Urothelium cell line (cell line): ENCODE results near the gene COMMD10.

ENCODE experiments used
- DNase-seq: peaks from one replicate; pipeline ENCODE4 v3.0.0; 2011; ENCODE audit warnings: low spot score, mixed read lengths
- FAIRE-seq: peaks from 2 replicates; lab custom pipeline; 2011; peaks lifted over from hg19 to GRCh38; lab: Jason Lieb, UNC

COMMD10 gene

GRCh38 chr5:116281309-116281708 lies 196.5 kb downstream of the COMMD10 start:
- no peak for DNase-seq
- no peak for FAIRE-seq

GRCh38 chr5:116288524-116288923 lies 203.7 kb downstream of the COMMD10 start:
- FAIRE-seq (no peak), DNase-seq (no peak)

GRCh38 chr5:116289276-116289675 lies 204.5 kb downstream of the COMMD10 start:
- FAIRE-seq (no peak), DNase-seq (no peak)

GRCh38 chr5:116291271-116291670 lies 206.4 kb downstream of the COMMD10 start:
- FAIRE-seq, result no peak
- DNase-seq, result no peak

GRCh38 chr5:116292321-116292720 lies 207.5 kb downstream of the COMMD10 start:
- DNase-seq (no peak), FAIRE-seq (no peak)

GRCh38 chr5:116296335-116297072 lies 211.7 kb downstream of the COMMD10 start:
- DNase-seq (no peak), FAIRE-seq (no peak)

GRCh38 chr5:116297296-116297814 lies 212.5 kb downstream of the COMMD10 start:
- no peak for DNase-seq
- FAIRE-seq, result no peak

GRCh38 chr5:116299746-116300640 lies 215.2 kb downstream of the COMMD10 start:
- DNase-seq (no peak), FAIRE-seq (no peak)

- DNase-seq, result no peak
- no peak for FAIRE-seq
These were observed 216.3 kb downstream of the COMMD10 start for GRCh38 chr5:116301110-116301509.

- DNase-seq (no peak), FAIRE-seq (no peak)
These were observed 218.5 kb downstream of the COMMD10 start for GRCh38 chr5:116303340-116303739.

- no peak for DNase-seq
- no peak for FAIRE-seq
These were observed 219.0 kb downstream of the COMMD10 start for GRCh38 chr5:116303810-116304209.

- DNase-seq (no peak), FAIRE-seq (no peak)
These were observed 221.1 kb downstream of the COMMD10 start for GRCh38 chr5:116305899-116306298.

GRCh38 chr5:116306846-116307245 lies 222.0 kb downstream of the COMMD10 start:
- no peak for FAIRE-seq

GRCh38 chr5:116308391-116308790 lies 223.6 kb downstream of the COMMD10 start:
- no peak for DNase-seq
- no peak for FAIRE-seq

More at GRCh38 chr5:116306846-116307245, 222.0 kb downstream of the COMMD10 start:
- no peak for DNase-seq

GRCh38 chr5:116313366-116313765 lies 228.5 kb downstream of the COMMD10 start:
- no peak for DNase-seq
- no peak for FAIRE-seq

GRCh38 chr5:116315531-116315930 lies 230.7 kb downstream of the COMMD10 start:
- no peak for DNase-seq
- no peak for FAIRE-seq

GRCh38 chr5:116318091-116318854 lies 233.4 kb downstream of the COMMD10 start:
- DNase-seq, result no peak
- no peak for FAIRE-seq

GRCh38 chr5:116320486-116320885 lies 235.7 kb downstream of the COMMD10 start:
- FAIRE-seq (no peak), DNase-seq (no peak)

- FAIRE-seq (no peak), DNase-seq (no peak)
These were observed 244.7 kb downstream of the COMMD10 start for GRCh38 chr5:116329503-116329902.

GRCh38 chr5:116340799-116341198 lies 256.0 kb downstream of the COMMD10 start:
- DNase-seq (no peak), FAIRE-seq (no peak)
